OCI-LY3 (cell line): ENCODE measurements around the gene UNC5A.

Source experiments
- EZH2phosphoT487 ChIP-seq: fragments of 200-600 bp; shearing (Covaris generic); IDR thresholded peaks from 2 replicates; pipeline ENCODE4 v1.6.1; 2018; ENCODE audit warnings: antibody characterized with exemption, mixed run types, low read depth
- TF ChIP-seq, protein P1 (sequence below): fragments of 200-600, 300-600 bp; sonication (generic); IDR thresholded peaks from 2 replicates; pipeline ENCODE4 v1.5.1; 2014; ENCODE audit warnings: antibody characterized with exemption, low read length, low read depth

GRCh38 chr5:176768174-176768970 is 42.0 kb upstream of the UNC5A start:
- no peak for TF ChIP-seq EZH2phosphoT487
- TF ChIP-seq, protein P1, sequence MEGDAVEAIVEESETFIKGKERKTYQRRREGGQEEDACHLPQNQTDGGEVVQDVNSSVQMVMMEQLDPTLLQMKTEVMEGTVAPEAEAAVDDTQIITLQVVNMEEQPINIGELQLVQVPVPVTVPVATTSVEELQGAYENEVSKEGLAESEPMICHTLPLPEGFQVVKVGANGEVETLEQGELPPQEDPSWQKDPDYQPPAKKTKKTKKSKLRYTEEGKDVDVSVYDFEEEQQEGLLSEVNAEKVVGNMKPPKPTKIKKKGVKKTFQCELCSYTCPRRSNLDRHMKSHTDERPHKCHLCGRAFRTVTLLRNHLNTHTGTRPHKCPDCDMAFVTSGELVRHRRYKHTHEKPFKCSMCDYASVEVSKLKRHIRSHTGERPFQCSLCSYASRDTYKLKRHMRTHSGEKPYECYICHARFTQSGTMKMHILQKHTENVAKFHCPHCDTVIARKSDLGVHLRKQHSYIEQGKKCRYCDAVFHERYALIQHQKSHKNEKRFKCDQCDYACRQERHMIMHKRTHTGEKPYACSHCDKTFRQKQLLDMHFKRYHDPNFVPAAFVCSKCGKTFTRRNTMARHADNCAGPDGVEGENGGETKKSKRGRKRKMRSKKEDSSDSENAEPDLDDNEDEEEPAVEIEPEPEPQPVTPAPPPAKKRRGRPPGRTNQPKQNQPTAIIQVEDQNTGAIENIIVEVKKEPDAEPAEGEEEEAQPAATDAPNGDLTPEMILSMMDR, result no peak
